Neuronal stem cell (in vitro differentiated cells): ENCODE measurements around the gene RNF167.
"Not testable (repeated sequence)": the region's sequence is repeated elsewhere in the genome, so short reads cannot be mapped to it uniquely, and the experiment has no call there.

Source experiments
- DNase-seq: peaks from one replicate; pipeline ENCODE4 v3.0.0-alpha.2; 2013; ENCODE audit warnings: low spot score
- H2AFZ ChIP-seq: one replicate; pipeline ENCODE4 v1.6.1; 2013; ENCODE audit warnings: mild to moderate bottlenecking, low read length, inconsistent platforms
- H2AK5ac ChIP-seq: 2 replicates; pipeline ENCODE4 v1.6.1; 2013; ENCODE audit warnings: low read depth, mild to moderate bottlenecking, inconsistent platforms, low read length, moderate library complexity, mixed read lengths
- H2BK120ac ChIP-seq: 2 replicates; pipeline ENCODE4 v1.6.1; 2013; ENCODE audit warnings: low read depth, mild to moderate bottlenecking, inconsistent platforms, low read length, moderate library complexity, mixed read lengths
- H2BK12ac ChIP-seq: one replicate; pipeline ENCODE4 v1.6.1; 2013; ENCODE audit warnings: low read length, inconsistent platforms
- H2BK15ac ChIP-seq: 2 replicates; pipeline ENCODE4 v1.6.1; 2013; ENCODE audit warnings: mild to moderate bottlenecking, low read length, inconsistent platforms, mixed read lengths
- H2BK5ac ChIP-seq: one replicate; pipeline ENCODE4 v1.6.1; 2013; ENCODE audit warnings: inconsistent platforms, mild to moderate bottlenecking, low read length, moderate library complexity
- H3K14ac ChIP-seq: one replicate; pipeline ENCODE4 v1.6.1; 2013; ENCODE audit warnings: low read length, inconsistent platforms
- H3K18ac ChIP-seq: 2 replicates; pipeline ENCODE4 v1.6.1; 2013; ENCODE audit warnings: low read length, inconsistent platforms
- H3K23ac ChIP-seq: 2 replicates; pipeline ENCODE4 v1.6.1; 2013; ENCODE audit warnings: low read depth, mild to moderate bottlenecking, mixed read lengths, low read length, inconsistent platforms; ENCODE audit not compliant: poor library complexity
- H3K27ac ChIP-seq: replicated peaks from 3 replicates; pipeline ENCODE4 v1.5.1; 2013; ENCODE audit warnings: low read length, inconsistent platforms
- H3K27me3 ChIP-seq, 3 experiments: 2 replicates each; pipeline ENCODE4 v1.6.1; 2013; ENCODE audit warnings: low read length in 3 of 3, mild to moderate bottlenecking in 2 of 3, inconsistent platforms in 1 of 3, low read depth in 1 of 3, mixed read lengths in 1 of 3, moderate library complexity in 1 of 3; ENCODE audit not compliant: control insufficient read depth in 3 of 3, insufficient read depth in 3 of 3
- H3K36me3 ChIP-seq, 2 donors: replicated peaks in 1 of 2; 2 replicates each; pipeline ENCODE4 v1.6.1; 2013; ENCODE audit warnings: low read length in 2 of 2; ENCODE audit not compliant: control insufficient read depth in 2 of 2, insufficient read depth in 2 of 2
- H3K4ac ChIP-seq: 2 replicates; pipeline ENCODE4 v1.6.1; 2013; ENCODE audit warnings: inconsistent platforms, mild to moderate bottlenecking, low read length, moderate library complexity
- H3K4me1 ChIP-seq, 2 donors: 1 replicate in 1 of 2; 2 replicates in 1 of 2; pipeline ENCODE4 v1.6.1; 2013; ENCODE audit warnings: low read length in 2 of 2, low read depth in 1 of 2; ENCODE audit not compliant: control insufficient read depth in 2 of 2, insufficient read depth in 1 of 2
- H3K4me2 ChIP-seq: one replicate; pipeline ENCODE4 v1.6.1; 2013; ENCODE audit warnings: mild to moderate bottlenecking, low read length, inconsistent platforms; ENCODE audit not compliant: insufficient read depth, poor library complexity, severe bottlenecking
- H3K4me3 ChIP-seq, 2 donors: 2 replicates each; pipeline ENCODE4 v1.5.1; 2013; ENCODE audit warnings: low read length in 2 of 2, mild to moderate bottlenecking in 2 of 2, inconsistent platforms in 1 of 2, moderate library complexity in 1 of 2
- H3K79me1 ChIP-seq: one replicate; pipeline ENCODE4 v1.6.1; 2013; ENCODE audit warnings: low read depth, mild to moderate bottlenecking, inconsistent platforms, low read length, moderate library complexity
- H3K9ac ChIP-seq: one replicate; pipeline ENCODE4 v1.6.1; 2013; ENCODE audit warnings: mild to moderate bottlenecking, low read depth, low read length, inconsistent platforms; ENCODE audit not compliant: poor library complexity
- H3K9me3 ChIP-seq, 2 donors: replicated peaks in 1 of 2; 2 replicates each; pipeline versions ENCODE3 to v1.6.1; 2013; ENCODE audit warnings: low read length in 2 of 2, mild to moderate bottlenecking in 2 of 2, inconsistent platforms in 1 of 2, low read depth in 1 of 2, mixed read lengths in 1 of 2, moderate library complexity in 1 of 2; ENCODE audit not compliant: control insufficient read depth in 2 of 2, insufficient read depth in 1 of 2
- H4K8ac ChIP-seq: one replicate; pipeline ENCODE4 v1.6.1; 2013; ENCODE audit warnings: low read depth, mild to moderate bottlenecking, inconsistent platforms, low read length, moderate library complexity
- H4K91ac ChIP-seq: one replicate; pipeline ENCODE4 v1.6.1; 2013; ENCODE audit warnings: low read length, low read depth, mild to moderate bottlenecking, inconsistent platforms; ENCODE audit not compliant: poor library complexity
- WGBS, 2 donors: extraction: QIAGEN DNeasy Blood & Tissue Kit; methylation state at CpG; one replicate each; pipeline ENCODE4 v1.1.7; 2013; ENCODE audit warnings: missing lambda C conversion rate in 2 of 2, mixed read lengths in 1 of 2; ENCODE audit not compliant: insufficient read length in 2 of 2, insufficient replicate concordance in 1 of 2; ENCODE audit errors: extremely low coverage in 2 of 2; 5-methylcytosine and 5-hydroxymethylcytosine counted together

RNF167 gene

GRCh38 chr17:4906642-4907041, 33.4 kb upstream of the RNF167 start:
- H3K18ac ChIP-seq, H3K9me3 ChIP-seq, H3K4me1 ChIP-seq, H2BK15ac ChIP-seq, H3K4ac ChIP-seq, H3K79me1 ChIP-seq, H3K4me3 ChIP-seq, H2AFZ ChIP-seq, H3K36me3 ChIP-seq, H3K23ac ChIP-seq, H3K27me3 ChIP-seq, H3K14ac ChIP-seq, H2BK120ac ChIP-seq, DNase-seq, H3K27ac ChIP-seq, H3K9ac ChIP-seq, H3K4me2 ChIP-seq, H2BK12ac ChIP-seq, H2AK5ac ChIP-seq, H2BK5ac ChIP-seq, H4K8ac ChIP-seq, H4K91ac ChIP-seq: not testable (repeated sequence)

- Histone ChIP-seq H2BK120ac (no peak overlapping the region), H3K4me3 (peak overlapping the region in 1 of 2 donors; percentile 20), H2AFZ (peak overlapping the region; percentile 95), H3K18ac (peak overlapping the region; percentile 72), H3K9ac (peak overlapping the region; percentile 79), H3K27me3 (peaks cover 0 to 2% (median 0%) of the 10 kb centered on the region in 3 experiments), H3K4me2 (no peak overlapping the region), H4K91ac (no peak overlapping the region), H3K4ac (no peak overlapping the region), H3K14ac (peak overlapping the region; percentile 57), H3K9me3 (no peaks in the 10 kb centered on the region), H3K23ac (no peak overlapping the region), H3K4me1 (peaks cover 8 to 9% of the 10 kb centered on the region in 2 donors), H4K8ac (no peak overlapping the region), H2BK5ac (no peak overlapping the region), H2BK12ac (no peak overlapping the region), H3K36me3 (no peaks in the 10 kb centered on the region), H3K79me1 (no peaks in the 10 kb centered on the region), H2BK15ac (no peak overlapping the region), H3K27ac (no peak overlapping the region), H2AK5ac (no peak overlapping the region)
- DNase-seq, result no peak
- no CpG with 5 or more reads among the region's 10 CpGs for WGBS, 2 donors
These were observed 31.8 kb upstream of the RNF167 start for GRCh38 chr17:4908301-4908700.

GRCh38 chr17:4908711-4909496, 31.2 kb upstream of the RNF167 start:
- WGBS, 2 donors, result no CpG with 5 or more reads among the region's 20 CpGs
- H3K27ac ChIP-seq, result no peak overlapping the region
- H2AK5ac ChIP-seq, result no peak overlapping the region
- peak overlapping the region; percentile 95 for H2AFZ ChIP-seq
- peak overlapping the region; percentile 79 for H3K9ac ChIP-seq
- H3K27me3 ChIP-seq, result peaks cover 0 to 2% (median 0%) of the 10 kb centered on the region in 3 experiments
- no peaks in the 10 kb centered on the region for H3K79me1 ChIP-seq
- H3K14ac ChIP-seq, result peak overlapping the region; percentile 57
- no peak overlapping the region for H3K4me2 ChIP-seq
- peak; percentile 71 for DNase-seq
- no peak overlapping the region for H4K91ac ChIP-seq
- H2BK5ac ChIP-seq, result no peak overlapping the region
- H3K4me3 ChIP-seq, result peak overlapping the region; percentile 7 to 20
- no peak overlapping the region for H4K8ac ChIP-seq
- H3K9me3 ChIP-seq, result no peaks in the 10 kb centered on the region
- peak overlapping the region; percentile 36 for H3K18ac ChIP-seq
- H3K36me3 ChIP-seq, result no peaks in the 10 kb centered on the region
- H3K4me1 ChIP-seq, result peaks cover 8 to 9% of the 10 kb centered on the region in 2 donors
- no peak overlapping the region for H3K4ac ChIP-seq
- H3K23ac ChIP-seq, result no peak overlapping the region
- no peak overlapping the region for H2BK15ac ChIP-seq
- no peak overlapping the region for H2BK120ac ChIP-seq
- no peak overlapping the region for H2BK12ac ChIP-seq

GRCh38 chr17:4913994-4914393, 26.1 kb upstream of the RNF167 start:
- H3K4ac ChIP-seq, result no peak overlapping the region
- H4K91ac ChIP-seq, result no peak overlapping the region
- no peak overlapping the region for H2BK120ac ChIP-seq
- no peak overlapping the region for H3K9ac ChIP-seq
- H3K18ac ChIP-seq, result no peak overlapping the region
- H3K4me2 ChIP-seq, result no peak overlapping the region
- no peak overlapping the region for H2BK5ac ChIP-seq
- H2AFZ ChIP-seq, result no peak overlapping the region
- no peak overlapping the region for H3K27ac ChIP-seq
- DNase-seq, result no peak
- H3K23ac ChIP-seq, result no peak overlapping the region
- H3K4me1 ChIP-seq, result peaks cover 0 to 2% of the 10 kb centered on the region in 2 donors
- no peak overlapping the region for H2BK12ac ChIP-seq
- H3K36me3 ChIP-seq, result no peaks in the 10 kb centered on the region
- H3K27me3 ChIP-seq, result no peaks in the 10 kb centered on the region
- no peak overlapping the region for H2BK15ac ChIP-seq
- H3K14ac ChIP-seq, result no peak overlapping the region
- H4K8ac ChIP-seq, result no peak overlapping the region
- no peak overlapping the region for H2AK5ac ChIP-seq
- H3K4me3 ChIP-seq, result no peak overlapping the region
- WGBS, 2 donors, result no CpG with 5 or more reads among the region's 1 CpG
- H3K79me1 ChIP-seq, result no peaks in the 10 kb centered on the region
- no peaks in the 10 kb centered on the region for H3K9me3 ChIP-seq
